ENCODE measurements around the gene KIAA2012.
A peak's percentile ranks its signal among the peaks of the same experiment; 100 is the strongest.

Gene KIAA2012

GRCh38 chr2:202046572-202046971 lies 26.5 kb upstream of the KIAA2012 start:
- Histone ChIP-seq H3K36me3 (ENCODE audit: insufficient read depth, low read length) (no peaks in the 10 kb centered on the region), H3K4me1 (ENCODE audit: insufficient read depth, low read length) (no peaks in the 10 kb centered on the region), H3K27me3 (ENCODE audit: insufficient read depth, low read length) (no peaks in the 10 kb centered on the region), H3K4me3 (ENCODE audit: low read length) (no peak overlapping the region), H3K9ac (ENCODE audit: low read depth, low read length) (no peak overlapping the region), H3K9me3 (ENCODE audit: insufficient read depth, low read depth, low read length) (no peaks in the 10 kb centered on the region), H3K27ac (ENCODE audit: low read depth, low read length) (no peak overlapping the region)
- 89% methylated on average over 7 of the region's 7 CpGs for WGBS

GRCh38 chr2:202049092-202049728 lies 23.8 kb upstream of the KIAA2012 start:
- WGBS, result 97% methylated on average over 2 of the region's 2 CpGs
- Histone ChIP-seq H3K9ac (ENCODE audit: low read depth, low read length) (no peak overlapping the region), H3K27ac (ENCODE audit: low read depth, low read length) (no peak overlapping the region), H3K4me1 (ENCODE audit: insufficient read depth, low read length) (peaks cover 10% of the 10 kb centered on the region; the same call in 1 of the 2 replicates), H3K4me3 (ENCODE audit: low read length) (no peak overlapping the region), H3K9me3 (ENCODE audit: insufficient read depth, low read depth, low read length) (no peaks in the 10 kb centered on the region), H3K36me3 (ENCODE audit: insufficient read depth, low read length) (no peaks in the 10 kb centered on the region), H3K27me3 (ENCODE audit: insufficient read depth, low read length) (no peaks in the 10 kb centered on the region)

- 93% methylated on average over 1 of the region's 1 CpG for WGBS
- Histone ChIP-seq H3K27me3 (ENCODE audit: insufficient read depth, low read length) (no peaks in the 10 kb centered on the region), H3K36me3 (ENCODE audit: insufficient read depth, low read length) (no peaks in the 10 kb centered on the region), H3K9ac (ENCODE audit: low read depth, low read length) (no peak overlapping the region), H3K9me3 (ENCODE audit: insufficient read depth, low read depth, low read length) (no peaks in the 10 kb centered on the region), H3K4me3 (ENCODE audit: low read length) (no peak overlapping the region), H3K4me1 (ENCODE audit: insufficient read depth, low read length) (peaks cover 10% of the 10 kb centered on the region; the same call in 1 of the 2 replicates), H3K27ac (ENCODE audit: low read depth, low read length) (no peak overlapping the region)
Observed at GRCh38 chr2:202049840-202050239, 23.2 kb upstream of the KIAA2012 start.

DNA sequence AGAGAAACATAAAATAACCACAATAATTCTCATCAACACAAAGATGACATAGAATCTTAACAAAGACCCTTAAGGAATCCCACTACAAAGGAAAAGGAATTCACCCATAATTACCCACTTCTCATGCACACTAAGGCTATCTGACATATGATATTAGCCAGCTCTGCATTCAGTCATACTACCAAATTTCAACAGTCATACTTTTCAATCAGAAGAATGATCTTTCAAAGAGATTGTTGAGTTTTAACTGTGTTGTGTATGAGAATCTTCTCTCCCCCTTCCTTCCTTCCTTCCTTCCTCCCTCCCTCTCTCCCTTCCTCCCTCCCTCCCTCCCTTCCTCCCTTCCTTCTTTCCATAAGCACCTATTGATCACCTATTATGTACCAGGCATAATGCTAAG lies 22.4 kb upstream of the KIAA2012 start:
- Histone ChIP-seq H3K9me3 (ENCODE audit: insufficient read depth, low read depth, low read length) (no peaks in the 10 kb centered on the region), H3K27me3 (ENCODE audit: insufficient read depth, low read length) (no peaks in the 10 kb centered on the region), H3K4me3 (ENCODE audit: low read length) (no peak overlapping the region), H3K4me1 (ENCODE audit: insufficient read depth, low read length) (peaks cover 10% of the 10 kb centered on the region; the same call in 1 of the 2 replicates), H3K36me3 (ENCODE audit: insufficient read depth, low read length) (no peaks in the 10 kb centered on the region), H3K9ac (ENCODE audit: low read depth, low read length) (no peak overlapping the region), H3K27ac (ENCODE audit: low read depth, low read length) (no peak overlapping the region)

DNA sequence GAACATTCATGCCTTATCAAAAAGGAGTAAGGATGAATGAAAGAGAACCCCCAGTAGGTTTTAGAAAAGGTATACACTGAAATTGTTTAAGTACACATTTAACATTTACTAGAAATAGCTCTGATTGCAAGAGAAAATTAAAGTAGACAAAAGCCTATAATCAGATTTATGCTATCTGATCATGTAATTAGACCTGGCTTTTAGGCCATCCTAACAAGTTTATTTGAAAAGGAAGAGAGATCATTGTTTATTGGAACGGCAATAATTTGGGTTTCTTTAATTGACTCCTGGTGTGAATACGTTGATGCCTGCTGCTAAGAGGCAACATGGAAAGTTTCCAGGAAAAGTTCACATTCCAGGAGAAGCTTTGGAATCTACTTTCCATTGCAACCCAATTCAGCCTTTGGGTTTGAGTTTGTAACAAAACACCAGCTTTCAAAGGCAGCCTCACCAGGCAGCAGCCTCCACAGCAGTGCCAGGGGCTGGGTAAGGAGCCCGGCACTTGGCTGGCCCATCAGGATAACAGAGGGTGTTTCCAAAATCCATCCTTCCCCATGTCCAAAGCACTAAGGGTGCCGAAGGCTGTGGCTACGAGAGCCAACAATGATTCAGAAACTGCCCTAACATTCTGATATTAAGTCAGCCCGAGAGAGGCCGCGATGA lies 21.4 kb upstream of the KIAA2012 start:
- H3K27ac ChIP-seq (ENCODE audit: low read depth, low read length), result no peak overlapping the region
- WGBS, result 73% methylated on average over 8 of the region's 8 CpGs
- no peaks in the 10 kb centered on the region for H3K9me3 ChIP-seq (ENCODE audit: insufficient read depth, low read depth, low read length)
- no peaks in the 10 kb centered on the region for H3K27me3 ChIP-seq (ENCODE audit: insufficient read depth, low read length)
- H3K4me1 ChIP-seq (ENCODE audit: insufficient read depth, low read length), result peaks cover 10% of the 10 kb centered on the region; the same call in 1 of the 2 replicates
- H3K4me3 ChIP-seq (ENCODE audit: low read length), result no peak overlapping the region
- no peak overlapping the region for H3K9ac ChIP-seq (ENCODE audit: low read depth, low read length)
- H3K36me3 ChIP-seq (ENCODE audit: insufficient read depth, low read length), result no peaks in the 10 kb centered on the region

DNA sequence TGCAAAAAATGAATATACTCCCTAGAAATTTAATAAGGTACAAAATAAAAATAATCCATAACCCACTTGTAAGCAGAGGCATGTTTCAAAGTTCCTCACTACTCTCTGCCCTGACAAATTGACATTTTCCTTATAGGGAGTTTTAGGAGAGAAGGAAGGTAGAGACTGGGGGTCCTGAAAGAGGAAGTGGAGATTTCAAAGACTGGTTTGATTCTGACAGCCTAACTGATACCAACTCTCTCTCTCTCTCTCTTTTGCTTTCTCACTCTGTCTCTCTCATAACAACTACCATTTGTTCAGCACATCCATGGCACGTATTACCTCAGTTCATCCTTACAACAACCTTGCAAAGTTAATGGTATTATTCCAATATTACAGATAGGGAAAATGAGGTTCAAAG lies 20.8 kb upstream of the KIAA2012 start:
- peaks cover 10% of the 10 kb centered on the region; the same call in 1 of the 2 replicates for H3K4me1 ChIP-seq (ENCODE audit: insufficient read depth, low read length)
- H3K4me3 ChIP-seq (ENCODE audit: low read length), result no peak overlapping the region
- no peaks in the 10 kb centered on the region for H3K27me3 ChIP-seq (ENCODE audit: insufficient read depth, low read length)
- H3K9me3 ChIP-seq (ENCODE audit: insufficient read depth, low read depth, low read length), result no peaks in the 10 kb centered on the region
- H3K27ac ChIP-seq (ENCODE audit: low read depth, low read length), result no peak overlapping the region
- no peaks in the 10 kb centered on the region for H3K36me3 ChIP-seq (ENCODE audit: insufficient read depth, low read length)
- 100% methylated on average over 1 of the region's 1 CpG for WGBS
- no peak overlapping the region for H3K9ac ChIP-seq (ENCODE audit: low read depth, low read length)

DNA sequence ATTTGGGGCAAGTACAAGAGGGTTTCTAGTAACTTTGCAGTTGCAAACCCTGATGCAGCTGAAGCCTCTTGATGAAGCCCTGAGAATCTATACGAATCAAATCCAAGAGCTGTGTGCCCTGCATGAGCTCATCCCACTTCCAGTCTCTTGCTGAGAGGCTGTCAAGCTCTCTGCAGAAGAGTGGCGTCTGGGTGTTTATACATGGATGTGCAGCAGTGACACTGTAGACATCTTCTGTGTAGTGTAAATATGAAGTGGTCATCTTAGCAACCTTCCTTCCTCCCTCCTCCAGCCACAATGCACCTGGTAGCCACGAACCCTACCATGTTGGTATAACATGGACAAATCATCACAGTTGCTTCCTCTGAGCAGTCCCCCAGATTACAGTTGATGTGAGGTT lies 18.4 kb upstream of the KIAA2012 start:
- Histone ChIP-seq H3K9me3 (ENCODE audit: insufficient read depth, low read depth, low read length) (no peaks in the 10 kb centered on the region), H3K4me1 (ENCODE audit: insufficient read depth, low read length) (peaks cover 10% of the 10 kb centered on the region; the same call in 1 of the 2 replicates), H3K27me3 (ENCODE audit: insufficient read depth, low read length) (no peaks in the 10 kb centered on the region), H3K36me3 (ENCODE audit: insufficient read depth, low read length) (no peaks in the 10 kb centered on the region), H3K4me3 (ENCODE audit: low read length) (no peak overlapping the region), H3K9ac (ENCODE audit: low read depth, low read length) (no peak overlapping the region), H3K27ac (ENCODE audit: low read depth, low read length) (no peak overlapping the region)
- WGBS, result 74% methylated on average over 3 of the region's 3 CpGs

DNA sequence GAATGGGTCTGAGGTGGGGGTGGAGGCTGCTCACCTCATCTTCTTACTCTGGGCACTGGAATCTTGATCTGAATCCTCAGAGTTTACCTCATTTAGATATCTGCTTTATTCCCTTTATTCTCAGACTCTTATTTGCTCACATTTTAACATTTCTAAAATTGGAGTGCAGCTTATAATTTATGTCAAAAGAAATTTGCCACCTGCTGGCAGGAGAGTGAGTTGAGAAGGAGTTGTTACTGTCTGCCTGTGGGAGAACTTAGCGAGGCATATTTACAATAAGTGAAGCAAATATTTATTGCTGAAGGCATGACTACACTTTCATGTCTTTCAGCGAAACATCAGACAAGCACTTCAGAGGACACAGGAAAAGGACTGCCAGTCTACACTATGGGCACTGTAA lies 16.4 kb upstream of the KIAA2012 start:
- H3K9me3 ChIP-seq (ENCODE audit: insufficient read depth, low read depth, low read length), result no peaks in the 10 kb centered on the region
- H3K4me3 ChIP-seq (ENCODE audit: low read length), result no peak overlapping the region
- WGBS, result 100% methylated on average over 2 of the region's 2 CpGs
- no peak overlapping the region for H3K9ac ChIP-seq (ENCODE audit: low read depth, low read length)
- H3K27ac ChIP-seq (ENCODE audit: low read depth, low read length), result no peak overlapping the region
- H3K27me3 ChIP-seq (ENCODE audit: insufficient read depth, low read length), result no peaks in the 10 kb centered on the region
- H3K36me3 ChIP-seq (ENCODE audit: insufficient read depth, low read length), result no peaks in the 10 kb centered on the region
- peaks cover 10% of the 10 kb centered on the region; the same call in 1 of the 2 replicates for H3K4me1 ChIP-seq (ENCODE audit: insufficient read depth, low read length)

GRCh38 chr2:202060218-202060617 lies 12.8 kb upstream of the KIAA2012 start:
- 68% methylated on average over 2 of the region's 3 CpGs for WGBS
- no peaks in the 10 kb centered on the region for H3K36me3 ChIP-seq (ENCODE audit: insufficient read depth, low read length)
- H3K4me3 ChIP-seq (ENCODE audit: low read length), result no peak overlapping the region
- no peak overlapping the region for H3K9ac ChIP-seq (ENCODE audit: low read depth, low read length)
- no peaks in the 10 kb centered on the region for H3K9me3 ChIP-seq (ENCODE audit: insufficient read depth, low read depth, low read length)
- H3K27ac ChIP-seq (ENCODE audit: low read depth, low read length), result no peak overlapping the region
- peaks cover 16% of the 10 kb centered on the region for H3K4me1 ChIP-seq (ENCODE audit: insufficient read depth, low read length)
- no peaks in the 10 kb centered on the region for H3K27me3 ChIP-seq (ENCODE audit: insufficient read depth, low read length)

DNA sequence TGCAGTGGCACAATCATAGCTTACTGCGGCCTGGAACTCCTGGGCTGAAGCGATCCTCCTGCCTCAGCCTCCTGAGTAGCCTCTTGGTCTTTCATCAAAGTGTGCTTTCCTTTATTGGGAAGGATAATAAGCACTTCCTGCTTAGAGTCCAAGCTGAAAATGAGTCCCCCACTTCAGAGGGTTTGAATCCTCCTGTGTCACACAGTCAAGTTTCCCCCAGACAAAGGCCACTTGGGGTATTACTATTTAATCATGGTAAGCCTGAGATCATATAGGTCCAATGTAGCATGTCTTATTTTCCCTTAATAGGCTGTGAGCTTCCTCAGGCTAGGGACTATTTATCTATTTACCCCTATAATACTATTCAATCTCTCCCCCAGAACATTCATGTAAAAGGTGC lies 11.4 kb upstream of the KIAA2012 start:
- WGBS, result 93% methylated on average over 2 of the region's 2 CpGs

DNA sequence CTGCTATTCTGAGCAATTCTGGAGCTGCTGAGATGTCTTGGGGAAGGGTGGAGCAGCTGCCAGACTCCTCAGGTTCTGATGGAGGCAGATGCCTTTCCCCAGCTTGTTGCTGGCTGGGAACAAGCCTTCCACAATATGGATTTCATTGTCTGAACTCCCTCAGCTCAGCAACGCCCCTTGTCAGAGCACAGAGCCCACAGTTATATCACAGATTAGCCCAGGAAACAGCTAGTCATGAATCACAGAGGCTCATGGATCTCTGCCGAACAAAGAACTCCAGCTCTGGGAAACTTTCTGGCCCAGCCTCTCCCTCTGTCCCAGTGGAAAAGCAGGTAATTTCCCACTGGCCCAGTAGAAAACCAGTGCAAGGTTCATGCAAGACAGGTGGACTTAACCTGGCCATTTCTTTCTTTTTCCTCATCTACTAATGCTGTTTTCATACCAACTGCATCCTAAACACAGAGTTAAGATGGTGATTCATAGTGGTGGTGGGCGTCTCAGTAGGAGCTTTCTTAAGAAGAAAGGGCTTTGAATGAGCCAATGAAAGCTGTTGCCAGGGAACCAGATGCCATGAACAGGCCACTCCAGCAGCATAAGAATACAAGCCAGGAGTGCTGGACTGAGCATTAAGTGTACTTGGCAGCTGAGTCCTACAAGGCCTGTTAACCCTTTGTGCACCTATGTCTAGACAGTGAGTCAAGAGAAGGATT lies 8.7 kb upstream of the KIAA2012 start:
- Histone ChIP-seq H3K36me3 (ENCODE audit: insufficient read depth, low read length) (no peaks in the 10 kb centered on the region), H3K9me3 (ENCODE audit: insufficient read depth, low read depth, low read length) (no peaks in the 10 kb centered on the region), H3K27me3 (ENCODE audit: insufficient read depth, low read length) (no peaks in the 10 kb centered on the region), H3K4me1 (ENCODE audit: insufficient read depth, low read length) (peaks cover 16% of the 10 kb centered on the region), H3K27ac (ENCODE audit: low read depth, low read length) (peak overlapping the region; percentile 76), H3K4me3 (ENCODE audit: low read length) (peak overlapping the region; percentile 11; the same call in 1 of the 2 replicates), H3K9ac (ENCODE audit: low read depth, low read length) (peak overlapping the region; percentile 64; the same call in 1 of the 2 replicates)
- 28% methylated on average over 3 of the region's 3 CpGs for WGBS

More for the DNA sequence above, 11.4 kb upstream of the KIAA2012 start:
- Histone ChIP-seq H3K27me3 (ENCODE audit: insufficient read depth, low read length) (no peaks in the 10 kb centered on the region), H3K27ac (ENCODE audit: low read depth, low read length) (no peak overlapping the region), H3K9me3 (ENCODE audit: insufficient read depth, low read depth, low read length) (no peaks in the 10 kb centered on the region), H3K4me1 (ENCODE audit: insufficient read depth, low read length) (peaks cover 16% of the 10 kb centered on the region), H3K9ac (ENCODE audit: low read depth, low read length) (no peak overlapping the region), H3K4me3 (ENCODE audit: low read length) (no peak overlapping the region), H3K36me3 (ENCODE audit: insufficient read depth, low read length) (no peaks in the 10 kb centered on the region)

Measured in HUES64 (cell line).